ENCODE measurements around the gene ERMAP.
A peak's percentile ranks its signal among the peaks of the same experiment; 100 is the strongest.

Gene ERMAP

GRCh38 chr1:42816585-42817439, at the start of gene ERMAP, which contains the start of gene SVBP:
TSS of gene ERMAP (plus strand) at chr1:42817122. CDS start at chr1:42830449, 13,327 bp downstream.
TSS of gene SVBP (minus strand) at chr1:42817397. CDS start at chr1:42816544, 853 bp downstream.
- peak; percentile 92 to 96 for DNase-seq (ENCODE audit: low read depth in 1 of 2, low spot score in 1 of 2)

DNA sequence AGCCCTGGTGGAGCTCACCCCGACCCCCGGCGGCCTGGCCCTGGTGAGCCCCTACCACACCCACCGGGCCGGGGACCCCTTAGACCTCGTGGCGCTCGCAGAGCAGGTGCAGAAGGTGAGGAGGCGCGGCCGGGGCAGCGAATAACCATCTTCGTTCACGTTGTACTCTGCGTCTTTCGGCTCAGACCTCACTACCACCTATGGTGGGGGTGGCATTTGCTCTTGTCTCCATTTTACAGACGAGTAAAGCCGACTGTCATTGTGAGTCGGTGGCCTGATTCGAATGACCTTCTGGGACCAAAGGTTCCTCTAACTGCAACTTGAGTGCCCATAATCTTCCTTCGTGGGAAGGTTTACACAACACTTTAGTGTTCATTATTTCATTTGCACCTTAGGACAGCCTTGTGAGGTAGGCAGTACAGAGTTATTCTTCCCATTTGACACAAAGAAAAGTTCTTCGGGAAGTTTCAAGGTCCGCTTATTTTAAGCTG, 49.4 kb upstream of the ERMAP start:
- DNase-seq (ENCODE audit: low read depth in 1 of 2, low spot score in 1 of 2): no peak

GRCh38 chr1:42768172-42768571, 48.8 kb upstream of the ERMAP start:
- no peak for DNase-seq (ENCODE audit: low read depth in 1 of 2, low spot score in 1 of 2)

DNA sequence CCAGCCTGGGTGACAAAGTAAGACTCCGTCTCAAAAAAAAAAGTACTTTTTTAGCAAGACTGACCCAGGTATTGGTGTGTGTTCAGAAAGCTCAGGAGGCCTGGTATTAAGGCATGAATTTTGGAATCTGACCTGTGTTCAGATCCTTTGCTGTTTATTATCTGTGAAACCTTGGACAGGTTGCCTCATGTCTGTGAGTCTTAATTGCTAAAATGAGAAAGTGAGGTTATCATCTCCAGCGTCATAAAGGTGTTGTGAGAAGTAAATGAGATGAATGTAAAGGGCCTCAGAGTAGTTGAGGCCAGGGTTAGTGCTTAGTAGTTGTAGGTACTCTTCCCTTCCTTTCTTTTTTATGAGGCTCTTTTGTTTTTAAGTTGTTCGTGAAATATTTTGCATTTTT, 47.1 kb upstream of the ERMAP start:
- no peak for DNase-seq (ENCODE audit: low read depth in 1 of 2, low spot score in 1 of 2)

DNA sequence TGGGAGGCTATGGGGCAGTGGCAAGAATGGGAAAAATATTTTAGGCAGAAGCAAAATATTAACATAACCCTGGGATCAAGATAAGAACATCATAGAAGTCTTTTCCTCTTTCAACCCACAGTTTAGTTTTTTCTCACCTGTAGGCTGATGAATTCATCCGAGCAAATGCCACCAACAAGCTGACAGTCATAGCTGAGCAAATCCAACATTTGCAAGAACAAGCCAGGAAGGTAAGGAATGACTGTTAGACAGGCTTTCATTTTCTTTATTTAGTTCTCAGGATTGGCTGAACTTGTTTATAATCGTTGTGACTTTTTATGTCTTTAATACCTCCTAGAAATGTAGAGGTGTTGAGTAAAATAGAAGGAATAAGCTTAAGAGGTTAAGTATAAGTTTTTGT, 43.5 kb upstream of the ERMAP start:
- DNase-seq (ENCODE audit: low read depth in 1 of 2, low spot score in 1 of 2): no peak

GRCh38 chr1:42774928-42775526, 41.9 kb upstream of the ERMAP start:
- no peak for DNase-seq (ENCODE audit: low read depth in 1 of 2, low spot score in 1 of 2)

GRCh38 chr1:42776502-42776901, 40.4 kb upstream of the ERMAP start:
- no peak for DNase-seq (ENCODE audit: low read depth in 1 of 2, low spot score in 1 of 2)

DNA sequence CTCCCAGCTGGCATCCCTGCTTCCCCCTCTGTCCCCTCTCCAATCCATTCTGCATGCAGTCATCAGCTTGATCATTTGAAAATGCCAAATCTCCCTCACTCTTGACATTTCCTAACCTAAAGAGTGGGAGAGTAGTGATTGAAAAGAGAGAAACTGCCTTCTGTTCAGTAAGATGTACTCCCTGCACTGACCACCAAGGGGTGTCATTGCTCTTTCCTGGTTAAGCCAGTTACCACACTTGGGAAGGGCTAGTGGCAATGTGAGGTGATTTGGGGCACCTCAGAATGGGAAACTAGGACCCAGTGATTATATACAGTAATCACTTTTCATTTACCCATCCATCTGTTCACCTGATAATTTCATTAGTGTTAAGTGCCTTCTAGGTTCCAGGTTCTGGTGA, 39.1 kb upstream of the ERMAP start:
- DNase-seq (ENCODE audit: low read depth in 1 of 2, low spot score in 1 of 2): no peak

- DNase-seq (ENCODE audit: low read depth in 1 of 2, low spot score in 1 of 2): no peak
These were observed 37.2 kb upstream of the ERMAP start for GRCh38 chr1:42779725-42780124.

GRCh38 chr1:42780176-42780575, 36.7 kb upstream of the ERMAP start:
- DNase-seq (ENCODE audit: low read depth in 1 of 2, low spot score in 1 of 2): no peak

- no peak for DNase-seq (ENCODE audit: low read depth in 1 of 2, low spot score in 1 of 2)
These were observed 33.8 kb upstream of the ERMAP start for GRCh38 chr1:42783092-42783491.

GRCh38 chr1:42784547-42784945, 32.4 kb upstream of the ERMAP start:
- DNase-seq (ENCODE audit: low read depth in 1 of 2, low spot score in 1 of 2): no peak

DNA sequence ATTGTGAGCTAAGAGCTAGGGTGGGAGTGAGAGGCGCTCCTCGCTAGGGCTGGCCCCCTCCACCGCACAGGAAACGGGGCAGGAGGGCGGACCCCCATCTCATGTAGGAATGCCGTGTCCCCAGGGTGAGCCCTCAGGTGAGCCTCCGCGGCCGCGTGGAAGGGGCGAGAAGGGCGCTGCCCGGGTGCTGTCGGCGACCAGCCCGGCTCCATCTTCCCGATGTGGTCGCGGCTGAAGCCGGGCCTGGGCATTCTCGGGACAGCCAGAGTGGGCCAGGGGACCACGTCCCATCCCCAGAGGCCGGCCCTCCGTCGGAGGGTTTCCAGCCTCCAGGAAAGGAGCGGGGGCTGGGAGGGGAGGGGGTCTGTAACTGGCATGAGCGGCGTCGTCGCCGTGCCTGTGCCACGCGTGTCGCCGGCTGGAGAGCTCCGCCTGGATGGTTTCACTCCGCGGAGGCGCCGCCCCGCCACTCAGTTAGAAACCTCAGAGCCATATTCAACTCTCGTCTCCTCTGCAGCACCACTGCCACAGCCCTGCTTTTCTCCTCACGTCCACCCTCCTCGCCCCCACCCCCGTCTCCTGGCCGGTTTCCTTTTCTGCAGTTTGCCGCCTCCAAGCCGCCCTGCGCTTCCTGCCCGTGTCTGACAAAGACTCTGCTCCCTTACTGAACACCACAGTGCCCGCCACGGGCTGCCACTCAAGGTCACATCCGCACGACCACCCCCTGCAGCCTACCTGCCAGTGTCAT, 31.8 kb upstream of the ERMAP start, which contains the start of gene TMEM269:
TMEM269 (plus strand) TSS at position 46 of the 748 bp plus-strand sequence. CDS start 4,903 bp downstream, outside the sequence.
- DNase-seq (ENCODE audit: low read depth in 1 of 2, low spot score in 1 of 2): peak in 1 of 2 donors; percentile 37

DNA sequence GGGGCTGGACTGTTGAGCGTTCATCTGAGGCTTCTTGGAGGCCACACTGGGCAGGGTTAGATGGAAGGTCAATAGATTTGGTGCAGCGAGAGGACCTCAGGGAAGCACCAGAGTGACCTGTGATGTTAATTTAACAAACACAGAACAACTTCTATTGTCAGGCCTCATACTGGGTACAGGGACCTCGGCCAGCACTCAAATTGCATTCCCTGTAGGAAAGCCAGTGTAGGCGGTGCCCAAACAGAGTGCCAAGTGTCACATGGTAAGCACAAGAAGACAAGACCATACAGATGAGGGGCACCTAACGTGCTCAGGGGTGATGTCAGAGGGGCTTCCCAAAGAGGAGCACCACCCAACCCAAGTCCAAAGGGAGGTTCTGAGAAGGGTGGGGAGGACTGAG, 30.8 kb upstream of the ERMAP start:
- DNase-seq (ENCODE audit: low read depth in 1 of 2, low spot score in 1 of 2): no peak

- no peak for DNase-seq (ENCODE audit: low read depth in 1 of 2, low spot score in 1 of 2)
These were observed 28.9 kb upstream of the ERMAP start for GRCh38 chr1:42788021-42788420.

GRCh38 chr1:42793824-42794223, 23.1 kb upstream of the ERMAP start:
- DNase-seq (ENCODE audit: low read depth in 1 of 2, low spot score in 1 of 2): no peak

GRCh38 chr1:42797414-42797813, 19.5 kb upstream of the ERMAP start:
- no peak for DNase-seq (ENCODE audit: low read depth in 1 of 2, low spot score in 1 of 2)

GRCh38 chr1:42797979-42798378, 18.9 kb upstream of the ERMAP start:
- no peak for DNase-seq (ENCODE audit: low read depth in 1 of 2, low spot score in 1 of 2)

DNA sequence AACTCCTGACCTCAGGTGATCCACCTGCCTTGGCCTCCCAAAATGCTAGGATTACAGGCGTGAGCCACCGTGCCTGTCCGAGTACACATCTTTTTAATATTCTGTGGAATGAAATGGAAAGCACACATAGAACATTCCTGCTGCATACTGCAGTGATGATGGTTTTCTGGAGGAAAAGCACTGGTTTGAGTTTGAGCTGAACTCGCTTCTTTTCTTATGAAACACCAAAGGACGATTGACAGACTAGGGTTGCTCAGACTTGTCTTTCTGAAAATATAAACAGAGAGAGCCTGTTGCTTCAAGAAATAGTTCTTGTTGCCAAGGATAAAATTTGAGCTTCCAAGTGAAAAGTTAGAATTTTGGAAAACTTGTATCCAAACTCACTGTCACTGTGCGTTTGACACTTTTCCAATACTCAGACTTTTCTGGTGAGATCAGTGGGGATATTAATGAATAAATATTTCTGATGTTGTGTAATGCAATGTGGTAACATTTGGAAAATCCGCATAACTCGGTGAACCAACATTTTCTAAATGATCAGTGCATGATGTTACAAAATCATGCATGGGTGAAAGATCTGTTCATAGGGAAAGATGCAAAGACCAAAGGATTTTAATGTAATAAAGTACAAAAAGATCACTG, 15.0 kb upstream of the ERMAP start:
- DNase-seq (ENCODE audit: low read depth in 1 of 2, low spot score in 1 of 2): no peak

DNA sequence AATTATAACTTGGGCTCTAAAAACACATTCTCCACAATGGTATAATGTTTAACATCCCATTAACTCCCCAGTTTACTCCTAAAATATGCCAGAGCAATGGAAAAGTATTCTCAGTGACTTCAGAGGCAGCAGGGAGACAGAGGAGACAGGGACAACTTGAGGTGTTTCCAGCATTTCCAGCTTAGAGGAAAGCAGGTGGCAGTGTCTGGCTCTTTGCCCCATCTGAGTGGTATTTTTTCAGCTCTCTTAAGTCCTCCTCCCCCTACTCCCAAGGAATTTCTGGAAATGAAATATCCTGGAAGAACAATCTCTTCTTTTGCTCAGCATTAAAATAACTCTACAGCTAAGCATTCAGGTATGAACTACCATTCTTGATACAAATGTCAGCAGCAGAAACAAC, 10.8 kb upstream of the ERMAP start:
- DNase-seq (ENCODE audit: low read depth in 1 of 2, low spot score in 1 of 2): no peak

DNA sequence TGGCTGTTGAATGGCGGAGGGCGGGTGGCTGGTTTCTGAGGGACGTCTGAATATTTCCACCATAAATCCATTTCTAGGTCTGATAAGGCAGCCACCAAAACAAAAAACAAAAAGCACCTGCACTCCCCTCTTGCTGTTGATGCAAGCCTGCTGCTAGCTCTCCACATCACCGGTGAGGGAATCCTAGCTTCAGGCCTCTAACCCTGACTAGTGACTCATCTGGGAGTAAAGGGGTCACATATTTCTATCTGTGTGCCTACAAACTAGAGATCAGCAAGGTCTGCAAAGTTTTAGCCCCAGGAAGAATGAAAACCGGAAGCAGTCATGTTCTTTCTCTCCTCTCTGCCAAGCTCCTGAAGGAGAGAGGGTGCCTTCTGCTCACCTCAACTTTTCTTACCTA, 10.3 kb upstream of the ERMAP start:
- DNase-seq (ENCODE audit: low read depth in 1 of 2, low spot score in 1 of 2): no peak
